Fibroblast of pulmonary artery (primary cell): ENCODE measurements around the gene DNAH3.
"Not testable (repeated sequence)": the region's sequence is repeated elsewhere in the genome, so short reads cannot be mapped to it uniquely, and the experiment has no call there.

ENCODE experiments used
- DNase-seq: peaks from one replicate; pipeline ENCODE4 v3.0.0-alpha.2; 2010; ENCODE audit warnings: low read depth
- H3K4me3 ChIP-seq: replicated peaks from 2 replicates; pipeline ENCODE4 v1.5.1; 2011; ENCODE audit warnings: low read depth, mild to moderate bottlenecking, control low read depth, low read length, moderate library complexity
- TF ChIP-seq, protein P1 (sequence below): IDR thresholded peaks from 2 replicates; pipeline ENCODE4 v1.5.1; 2011; ENCODE audit warnings: mild to moderate bottlenecking, control low read depth, low read length, inconsistent platforms; ENCODE audit errors: missing control alignments

DNAH3 gene

DNA sequence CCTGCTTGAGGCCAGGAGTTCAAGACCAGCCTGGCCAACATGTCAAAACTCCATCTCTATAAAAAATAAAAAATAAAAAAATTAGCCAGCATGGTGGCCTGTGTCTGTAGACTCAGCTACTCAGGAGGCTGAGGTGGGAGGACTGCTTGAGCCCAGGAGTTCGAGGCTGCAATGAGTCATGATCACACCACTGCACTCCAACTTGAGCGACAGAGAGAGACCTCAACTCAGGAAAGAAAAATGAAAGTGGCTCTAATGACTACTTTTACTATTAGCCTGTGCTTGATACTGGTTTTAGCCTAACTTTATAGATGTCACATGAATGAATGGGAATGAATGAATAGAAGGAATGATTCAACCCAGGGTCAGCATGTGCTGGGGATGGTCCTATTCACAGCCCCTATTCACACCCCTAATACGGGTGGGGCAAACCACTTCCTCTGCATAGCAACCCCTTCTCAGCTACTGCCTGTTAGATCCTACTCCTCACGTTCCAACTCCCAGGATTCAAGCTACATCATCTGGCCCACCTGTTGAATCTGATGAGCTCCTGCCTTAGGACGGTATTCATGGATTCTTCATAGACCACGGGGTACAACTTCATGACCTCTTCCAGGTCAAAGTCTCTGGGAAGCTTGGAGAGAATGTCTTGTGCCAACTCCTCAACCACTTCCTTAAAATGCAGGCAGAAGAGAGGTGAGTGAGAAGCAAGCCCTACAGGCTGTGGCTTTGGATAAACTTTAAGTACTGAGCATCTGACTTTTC is 209.6 kb downstream of the DNAH3 start:
- no peak for DNase-seq
- H3K4me3 ChIP-seq: no peak overlapping the region
- TF ChIP-seq, protein P1, sequence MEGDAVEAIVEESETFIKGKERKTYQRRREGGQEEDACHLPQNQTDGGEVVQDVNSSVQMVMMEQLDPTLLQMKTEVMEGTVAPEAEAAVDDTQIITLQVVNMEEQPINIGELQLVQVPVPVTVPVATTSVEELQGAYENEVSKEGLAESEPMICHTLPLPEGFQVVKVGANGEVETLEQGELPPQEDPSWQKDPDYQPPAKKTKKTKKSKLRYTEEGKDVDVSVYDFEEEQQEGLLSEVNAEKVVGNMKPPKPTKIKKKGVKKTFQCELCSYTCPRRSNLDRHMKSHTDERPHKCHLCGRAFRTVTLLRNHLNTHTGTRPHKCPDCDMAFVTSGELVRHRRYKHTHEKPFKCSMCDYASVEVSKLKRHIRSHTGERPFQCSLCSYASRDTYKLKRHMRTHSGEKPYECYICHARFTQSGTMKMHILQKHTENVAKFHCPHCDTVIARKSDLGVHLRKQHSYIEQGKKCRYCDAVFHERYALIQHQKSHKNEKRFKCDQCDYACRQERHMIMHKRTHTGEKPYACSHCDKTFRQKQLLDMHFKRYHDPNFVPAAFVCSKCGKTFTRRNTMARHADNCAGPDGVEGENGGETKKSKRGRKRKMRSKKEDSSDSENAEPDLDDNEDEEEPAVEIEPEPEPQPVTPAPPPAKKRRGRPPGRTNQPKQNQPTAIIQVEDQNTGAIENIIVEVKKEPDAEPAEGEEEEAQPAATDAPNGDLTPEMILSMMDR: no peak

- TF ChIP-seq, protein P1: no peak
- no peak for DNase-seq
- no peak overlapping the region for H3K4me3 ChIP-seq
These were observed 211.0 kb downstream of the DNAH3 start for GRCh38 chr16:20939611-20940010.

GRCh38 chr16:20938426-20938825 is 212.2 kb downstream of the DNAH3 start:
- DNase-seq: peak; percentile 34
- H3K4me3 ChIP-seq: no peak overlapping the region
- TF ChIP-seq, protein P1: no peak

- TF ChIP-seq, protein P1: no peak
- no peak for DNase-seq
- no peak overlapping the region for H3K4me3 ChIP-seq
These were observed 212.9 kb downstream of the DNAH3 start for GRCh38 chr16:20937736-20938135.

DNA sequence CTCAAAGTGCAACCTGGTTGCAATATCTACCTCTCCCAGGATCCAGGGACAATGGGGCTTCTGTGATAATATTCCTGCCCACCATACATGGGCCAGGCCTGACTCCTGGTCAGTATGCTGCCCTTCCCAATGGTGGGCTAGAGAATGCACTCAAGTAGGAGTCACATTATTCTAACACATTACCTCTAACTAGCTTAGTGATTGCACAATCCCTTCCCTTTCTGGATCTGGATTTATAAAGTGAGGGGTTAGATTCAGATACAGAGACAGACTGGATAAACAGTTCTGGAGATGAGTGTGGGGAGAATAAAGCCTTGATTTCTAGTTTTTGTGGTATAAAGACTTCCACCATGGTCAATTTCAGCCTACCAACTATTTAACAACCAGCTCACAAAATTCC is 217.1 kb downstream of the DNAH3 start:
- TF ChIP-seq, protein P1: no peak
- DNase-seq: no peak
- H3K4me3 ChIP-seq: no peak overlapping the region

- TF ChIP-seq, protein P1: no peak
- H3K4me3 ChIP-seq: no peak overlapping the region
- no peak for DNase-seq
These were observed 219.5 kb downstream of the DNAH3 start for GRCh38 chr16:20931066-20931600.

GRCh38 chr16:20930365-20930690 is 220.3 kb downstream of the DNAH3 start:
- no peak overlapping the region for H3K4me3 ChIP-seq
- DNase-seq: no peak
- TF ChIP-seq, protein P1: no peak

DNA sequence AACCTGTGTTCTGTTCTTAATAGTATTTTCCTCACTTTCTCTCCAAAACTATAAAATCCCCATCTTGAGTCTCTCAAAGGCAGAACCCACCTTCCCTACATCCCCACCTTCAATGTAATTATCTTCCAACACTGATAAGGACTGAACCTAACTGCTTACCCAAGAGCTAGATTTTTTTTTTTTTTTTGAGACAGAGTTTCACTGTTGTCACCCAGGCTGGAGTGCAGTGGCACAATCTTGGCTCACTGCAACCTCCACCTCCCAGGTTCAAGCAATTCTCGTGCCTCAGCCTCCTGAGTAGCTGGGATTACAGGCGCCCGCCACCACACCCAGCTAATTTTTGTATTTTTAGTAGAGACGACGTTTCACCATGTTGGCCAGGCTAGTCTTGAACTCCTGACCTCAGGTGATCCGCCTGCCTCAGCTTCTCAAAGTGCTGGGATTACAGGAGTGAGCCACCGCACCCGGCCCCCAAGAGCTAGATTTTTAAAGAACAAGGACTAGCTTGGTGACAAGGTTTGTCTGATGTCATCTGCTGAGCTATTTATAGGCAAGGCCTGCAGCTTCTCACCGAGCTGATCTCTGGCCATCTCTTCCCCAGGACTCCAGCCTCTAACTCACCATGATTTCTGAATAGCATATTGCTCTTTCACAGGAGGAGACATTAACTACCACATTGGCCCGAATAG is 220.8 kb downstream of the DNAH3 start:
- not testable (repeated sequence) for H3K4me3 ChIP-seq, DNase-seq
